ENCODE measurements around the gene COL9A3. TPM values are rescaled to one million over a fixed set of nuclear protein-coding genes. Genes with fewer than 3 reads are reported as not detected.
"Not testable (repeated sequence)": the region's sequence is repeated elsewhere in the genome, so short reads cannot be mapped to it uniquely, and the experiment has no call there.

COL9A3 gene
- total and polyA plus RNA-seq, 12 donors: 0.45 to 15.2 (median 2.3) TPM

DNA sequence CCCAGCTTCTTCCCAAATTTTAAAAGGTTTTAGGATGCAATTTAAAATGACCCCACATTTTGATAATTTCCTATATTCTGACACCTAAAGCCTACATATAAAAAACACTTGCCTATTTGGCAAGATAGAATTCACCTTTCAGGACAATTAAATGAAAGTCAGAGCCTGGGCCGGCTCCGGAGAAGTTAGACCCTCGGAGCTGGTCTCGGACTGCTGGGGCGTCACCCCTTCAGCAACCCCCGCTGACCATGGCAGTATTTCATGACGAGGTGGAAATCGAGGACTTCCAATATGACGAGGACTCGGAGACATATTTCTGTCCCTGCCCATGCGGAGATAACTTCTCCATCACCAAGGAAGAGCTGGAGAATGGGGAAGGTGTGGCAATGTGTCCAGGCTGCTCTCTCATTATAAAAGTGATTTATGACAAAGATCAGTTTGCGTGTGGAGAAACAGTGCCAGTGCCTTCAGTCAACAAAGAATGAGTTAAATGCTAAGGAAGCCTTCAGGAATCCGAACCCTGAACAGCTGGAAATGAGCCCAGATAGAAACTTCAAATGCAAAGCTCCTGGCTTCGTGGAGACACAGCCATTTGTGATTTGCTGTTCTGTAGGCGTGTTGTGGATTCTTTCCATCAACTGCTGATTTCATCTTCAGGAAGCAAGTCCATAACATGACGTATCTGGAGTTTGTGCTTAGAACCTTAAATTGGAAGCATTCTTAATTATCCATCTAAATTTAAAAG, 28.7 kb downstream of the COL9A3 start:
- Histone ChIP-seq H3K9me3 (no peaks in the 10 kb centered on the region), H3K4me3 (no peak overlapping the region), H3K4me1 (no peaks in the 10 kb centered on the region), H3K36me3 (peaks cover 0 to 18% (median 0%) of the 10 kb centered on the region in 9 donors), H3K27ac (no peak overlapping the region), H3K27me3 (no peaks in the 10 kb centered on the region)
- TF ChIP-seq, protein P1, sequence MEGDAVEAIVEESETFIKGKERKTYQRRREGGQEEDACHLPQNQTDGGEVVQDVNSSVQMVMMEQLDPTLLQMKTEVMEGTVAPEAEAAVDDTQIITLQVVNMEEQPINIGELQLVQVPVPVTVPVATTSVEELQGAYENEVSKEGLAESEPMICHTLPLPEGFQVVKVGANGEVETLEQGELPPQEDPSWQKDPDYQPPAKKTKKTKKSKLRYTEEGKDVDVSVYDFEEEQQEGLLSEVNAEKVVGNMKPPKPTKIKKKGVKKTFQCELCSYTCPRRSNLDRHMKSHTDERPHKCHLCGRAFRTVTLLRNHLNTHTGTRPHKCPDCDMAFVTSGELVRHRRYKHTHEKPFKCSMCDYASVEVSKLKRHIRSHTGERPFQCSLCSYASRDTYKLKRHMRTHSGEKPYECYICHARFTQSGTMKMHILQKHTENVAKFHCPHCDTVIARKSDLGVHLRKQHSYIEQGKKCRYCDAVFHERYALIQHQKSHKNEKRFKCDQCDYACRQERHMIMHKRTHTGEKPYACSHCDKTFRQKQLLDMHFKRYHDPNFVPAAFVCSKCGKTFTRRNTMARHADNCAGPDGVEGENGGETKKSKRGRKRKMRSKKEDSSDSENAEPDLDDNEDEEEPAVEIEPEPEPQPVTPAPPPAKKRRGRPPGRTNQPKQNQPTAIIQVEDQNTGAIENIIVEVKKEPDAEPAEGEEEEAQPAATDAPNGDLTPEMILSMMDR (IDR thresholded peaks at IDR 0.05): no peak
- DNase-seq (no peak), ATAC-seq (peak in 1 of 8 donors; percentile 45)
- intact Hi-C loops (cut with DNase I): no loop called here
- 89 to 90% methylated on average over 16 of the region's 16 CpGs for WGBS, 2 donors

DNA sequence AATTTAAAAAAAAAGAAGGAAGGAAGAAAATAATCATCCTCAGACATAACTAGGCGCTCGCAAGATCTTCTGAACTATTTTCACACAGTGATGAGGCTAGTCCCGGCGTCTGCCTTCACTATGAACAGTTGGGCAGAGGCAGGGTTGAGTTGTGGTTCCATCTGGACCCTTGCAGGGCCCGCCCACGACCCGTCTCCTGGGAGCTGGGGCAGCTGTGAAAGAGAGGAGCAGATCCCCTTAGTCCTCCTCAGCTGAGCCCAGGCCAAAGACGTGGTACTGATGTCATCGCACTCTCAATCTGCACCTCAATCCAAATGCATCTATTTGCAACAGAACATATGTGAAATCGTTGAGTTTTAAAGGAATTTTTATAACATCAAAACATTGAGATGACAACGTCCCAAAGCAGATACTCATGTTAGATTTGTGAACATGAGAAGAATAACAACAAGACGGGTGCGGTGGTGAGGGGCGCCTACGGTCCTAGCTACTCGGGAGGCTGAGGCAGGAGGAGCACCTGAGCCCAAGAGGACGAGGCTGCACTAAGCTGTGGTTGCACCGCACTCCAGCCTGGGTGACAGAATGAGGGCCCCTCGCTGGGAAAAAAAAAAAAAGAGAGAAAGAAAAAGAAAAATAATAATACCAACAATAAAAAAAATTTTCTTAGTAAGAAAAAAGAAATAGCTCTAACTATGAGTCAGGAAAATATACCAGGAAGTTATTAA, 29.5 kb downstream of the COL9A3 start:
- DNase-seq (peak in 1 of 2 donors; percentile 63), ATAC-seq (peak in 6 of 8 donors; percentile 52 to 77 (median 66))
- Histone ChIP-seq H3K9me3 (no peaks in the 10 kb centered on the region), H3K27ac (no peak overlapping the region), H3K4me3 (no peak overlapping the region), H3K36me3 (peaks cover 0 to 23% (median 0%) of the 10 kb centered on the region in 9 donors), H3K27me3 (no peaks in the 10 kb centered on the region), H3K4me1 (no peaks in the 10 kb centered on the region)
- 82 to 83% methylated on average over 19 of the region's 19 CpGs for WGBS, 2 donors
- TF ChIP-seq, protein P1 (IDR thresholded peaks at IDR 0.05): no peak
- intact Hi-C loops (cut with DNase I): no loop called here

DNA sequence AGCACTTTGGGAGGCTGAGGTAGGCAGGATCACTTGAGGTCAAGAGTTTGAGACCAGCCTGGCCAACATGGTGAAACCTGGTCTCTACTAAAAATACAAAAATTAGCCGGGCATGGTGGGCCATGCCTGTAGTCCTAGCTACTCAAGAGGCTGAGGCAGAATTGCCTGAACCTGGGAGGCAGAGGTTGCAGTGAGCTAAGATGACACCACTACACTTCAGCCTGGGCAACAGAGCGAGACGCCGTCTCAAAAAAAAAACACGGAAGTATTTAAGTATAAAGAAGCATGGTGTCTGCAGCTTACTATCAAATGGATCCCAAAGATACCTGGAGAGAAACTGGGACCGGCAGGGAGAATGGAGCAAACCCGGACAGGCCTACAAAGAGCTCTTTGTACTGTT, 32.1 kb downstream of the COL9A3 start:
- WGBS, 2 donors: 94 to 98% methylated on average over 7 of the region's 7 CpGs
- ATAC-seq; H3K27me3 ChIP-seq; intact Hi-C loops (cut with DNase I); DNase-seq; H3K4me3 ChIP-seq; H3K4me1 ChIP-seq; H3K27ac ChIP-seq; H3K9me3 ChIP-seq: not testable (repeated sequence)
- H3K36me3 ChIP-seq: peaks cover 0 to 45% (median 5%) of the 10 kb centered on the region in 9 donors

DNA sequence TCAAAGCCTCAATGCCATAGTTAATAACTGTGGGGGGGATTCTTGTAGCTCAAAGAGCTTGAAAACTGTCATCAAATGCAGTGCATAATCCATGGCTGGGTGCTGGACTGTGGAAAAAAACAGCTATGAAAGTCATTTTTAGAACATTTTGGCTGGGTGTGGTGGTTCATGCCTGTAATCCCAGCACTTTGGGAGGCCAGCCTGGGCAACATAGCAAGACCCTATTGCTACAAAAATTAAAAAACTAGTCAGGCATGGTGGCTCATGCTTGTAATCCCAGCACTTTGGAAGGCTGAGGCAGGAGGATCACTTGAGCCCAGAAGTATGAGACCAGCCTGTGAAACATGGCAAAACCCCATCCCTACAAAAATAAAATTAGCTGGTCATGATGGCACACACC, 32.6 kb downstream of the COL9A3 start:
- H3K4me3 ChIP-seq: no peak overlapping the region
- H3K27ac ChIP-seq: no peak overlapping the region
- no peaks in the 10 kb centered on the region for H3K9me3 ChIP-seq
- H3K27me3 ChIP-seq: no peaks in the 10 kb centered on the region
- H3K4me1 ChIP-seq: no peaks in the 10 kb centered on the region
- peaks cover 0 to 50% (median 6%) of the 10 kb centered on the region in 9 donors for H3K36me3 ChIP-seq
- ATAC-seq (no peak), DNase-seq (no peak)
- TF ChIP-seq, protein P1 (IDR thresholded peaks at IDR 0.05): no peak
- intact Hi-C loops (cut with DNase I): no loop called here

All from heart right ventricle (tissue), 16 donors.